Loucy (cell line): ENCODE measurements around the gene FAM98C.

Experiments used
- EZH2phosphoT487 ChIP-seq: fragments of 200-600 bp; IDR thresholded peaks from 2 replicates; pipeline ENCODE4 v1.6.1; 2018; ENCODE audit warnings: antibody characterized with exemption, mild to moderate bottlenecking, moderate library complexity, borderline replicate concordance
- TF ChIP-seq, protein P1 (sequence below): fragments of 200-600 bp; sonication (generic); conservative IDR thresholded peaks from 2 replicates; pipeline ENCODE4 v1.5.1; 2014; ENCODE audit warnings: mild to moderate bottlenecking, antibody characterized with exemption, low read length

DNA sequence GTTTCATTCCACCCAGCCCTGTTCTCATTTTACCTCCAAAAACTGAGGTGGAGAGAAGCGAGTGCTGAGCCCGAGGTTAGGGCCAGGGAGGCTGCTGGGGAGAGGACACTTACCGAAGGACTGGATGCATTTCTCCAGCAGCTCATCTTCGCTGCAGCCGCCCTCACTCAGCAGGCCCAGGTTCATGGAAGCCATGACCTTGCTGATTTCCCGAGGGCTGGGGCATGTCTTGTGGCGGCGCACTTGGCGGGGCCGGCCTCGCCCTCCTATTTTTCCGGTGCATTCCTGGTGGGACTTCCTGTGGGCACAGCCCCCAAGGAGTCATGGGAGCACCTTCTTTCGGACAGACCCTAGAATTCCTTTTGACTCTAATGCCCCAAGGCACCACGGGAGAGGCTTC, 19.0 kb downstream of the FAM98C start:
- TF ChIP-seq, protein P1, sequence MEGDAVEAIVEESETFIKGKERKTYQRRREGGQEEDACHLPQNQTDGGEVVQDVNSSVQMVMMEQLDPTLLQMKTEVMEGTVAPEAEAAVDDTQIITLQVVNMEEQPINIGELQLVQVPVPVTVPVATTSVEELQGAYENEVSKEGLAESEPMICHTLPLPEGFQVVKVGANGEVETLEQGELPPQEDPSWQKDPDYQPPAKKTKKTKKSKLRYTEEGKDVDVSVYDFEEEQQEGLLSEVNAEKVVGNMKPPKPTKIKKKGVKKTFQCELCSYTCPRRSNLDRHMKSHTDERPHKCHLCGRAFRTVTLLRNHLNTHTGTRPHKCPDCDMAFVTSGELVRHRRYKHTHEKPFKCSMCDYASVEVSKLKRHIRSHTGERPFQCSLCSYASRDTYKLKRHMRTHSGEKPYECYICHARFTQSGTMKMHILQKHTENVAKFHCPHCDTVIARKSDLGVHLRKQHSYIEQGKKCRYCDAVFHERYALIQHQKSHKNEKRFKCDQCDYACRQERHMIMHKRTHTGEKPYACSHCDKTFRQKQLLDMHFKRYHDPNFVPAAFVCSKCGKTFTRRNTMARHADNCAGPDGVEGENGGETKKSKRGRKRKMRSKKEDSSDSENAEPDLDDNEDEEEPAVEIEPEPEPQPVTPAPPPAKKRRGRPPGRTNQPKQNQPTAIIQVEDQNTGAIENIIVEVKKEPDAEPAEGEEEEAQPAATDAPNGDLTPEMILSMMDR: no peak
- no peak for TF ChIP-seq EZH2phosphoT487
